Frontal cortex (tissue), 4 donors: Measurements from ENCODE around the gene LANCL2. TPM values are rescaled to one million over a fixed set of nuclear protein-coding genes. Genes with fewer than 3 reads are reported as not detected.
"Not testable (repeated sequence)": the region's sequence is repeated elsewhere in the genome, so short reads cannot be mapped to it uniquely, and the experiment has no call there.

Experiments
- DNase-seq, 2 donors: peaks; one replicate each; pipeline ENCODE4 v3.0.0; 2012; ENCODE audit warnings: low spot score in 2 of 2
- FAIRE-seq: peaks from 2 replicates; lab custom pipeline; 2012; peaks lifted over from hg19 to GRCh38; lab: Jason Lieb, UNC
- total RNA-seq: library from RNA; depleted of rRNA; stranded (reverse); fragments of >200 nt; gene quantifications from one replicate; pipeline ENCODE4 v1.2.3, GENCODE V29; 2014
- donor health status: control.
- donor health status: control.
- donor health status: control.

LANCL2 gene
- total RNA-seq, 1 donor from 2014 or later: 35.1 TPM

GRCh38 chr7:55397617-55398016, 32.5 kb downstream of the LANCL2 start:
- DNase-seq (no peak), FAIRE-seq (no peak)

DNA sequence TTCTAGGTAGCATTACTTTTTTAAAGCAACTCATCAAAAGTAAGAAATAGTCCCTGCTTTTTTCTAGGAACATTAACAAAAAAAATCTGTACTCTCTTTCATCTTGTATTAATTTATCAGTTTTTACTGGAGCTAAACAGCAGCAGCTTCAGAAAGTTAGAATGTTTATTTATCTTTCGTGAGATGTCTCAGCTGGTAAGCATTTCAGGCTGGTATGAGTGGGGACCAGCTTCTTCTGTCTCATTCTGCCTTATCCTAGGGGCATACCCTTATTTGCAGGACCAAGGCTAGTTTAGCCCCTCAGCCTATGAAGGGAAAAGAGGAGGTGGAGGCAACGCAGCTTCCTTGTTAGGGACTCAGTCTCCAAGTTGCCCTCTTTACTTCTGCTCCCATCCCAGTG, 35.1 kb downstream of the LANCL2 start:
- FAIRE-seq (no peak), DNase-seq (no peak)

DNA sequence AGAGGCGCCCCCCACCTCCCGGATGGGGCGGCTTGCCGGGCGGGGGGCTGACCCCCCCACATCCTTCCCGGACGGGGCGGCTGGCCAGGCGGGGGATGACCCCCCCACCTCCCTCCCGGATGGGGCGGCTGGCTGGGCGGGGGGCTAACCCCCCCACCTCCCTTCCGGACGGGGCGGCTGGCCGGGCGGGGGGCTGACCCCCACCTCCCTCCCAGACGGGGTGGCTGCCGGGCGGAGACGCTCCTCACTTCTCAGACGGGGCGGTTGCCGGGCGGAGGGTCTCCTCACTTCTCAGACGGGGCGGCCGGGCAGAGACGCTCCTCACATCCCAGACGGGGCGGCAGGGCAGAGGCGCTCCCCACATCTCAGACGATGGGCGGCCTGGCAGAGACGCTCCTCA, 37.4 kb downstream of the LANCL2 start:
- DNase-seq, FAIRE-seq: not testable (repeated sequence)

DNA sequence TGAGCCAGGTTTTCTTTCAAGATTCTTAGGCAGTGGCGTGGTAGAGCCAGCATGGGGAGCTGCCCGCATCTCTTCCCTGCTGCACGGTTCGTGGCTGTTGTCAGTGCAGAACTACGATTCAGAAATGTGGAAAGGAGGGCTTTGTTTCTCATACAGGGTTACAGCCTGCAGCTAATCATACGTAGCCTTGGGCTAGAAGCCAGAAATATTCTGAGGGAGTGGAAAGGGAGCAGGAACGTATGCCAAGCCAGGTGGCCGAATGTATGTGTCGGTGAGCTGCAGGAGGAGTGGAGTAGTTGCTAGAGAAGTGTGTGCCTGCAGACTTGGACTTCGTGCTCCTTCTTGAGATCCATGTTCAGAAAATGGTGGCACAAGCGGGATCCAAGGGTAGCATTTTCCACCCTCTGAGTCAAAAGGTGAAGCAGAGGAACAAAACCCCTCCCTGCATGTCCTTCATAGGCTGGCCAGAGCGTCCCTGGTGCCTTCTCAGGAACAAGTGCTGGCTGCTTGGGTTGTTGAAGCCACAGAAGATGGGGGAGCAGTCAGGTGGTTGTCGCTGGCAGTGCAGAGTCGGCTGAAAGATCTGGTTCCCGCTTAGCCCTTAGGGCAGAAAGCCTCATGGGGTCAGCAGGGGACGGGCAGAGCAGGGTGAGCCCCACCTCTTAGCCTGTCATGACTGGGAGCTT, 40.9 kb downstream of the LANCL2 start:
- no peak for FAIRE-seq
- no peak for DNase-seq

DNA sequence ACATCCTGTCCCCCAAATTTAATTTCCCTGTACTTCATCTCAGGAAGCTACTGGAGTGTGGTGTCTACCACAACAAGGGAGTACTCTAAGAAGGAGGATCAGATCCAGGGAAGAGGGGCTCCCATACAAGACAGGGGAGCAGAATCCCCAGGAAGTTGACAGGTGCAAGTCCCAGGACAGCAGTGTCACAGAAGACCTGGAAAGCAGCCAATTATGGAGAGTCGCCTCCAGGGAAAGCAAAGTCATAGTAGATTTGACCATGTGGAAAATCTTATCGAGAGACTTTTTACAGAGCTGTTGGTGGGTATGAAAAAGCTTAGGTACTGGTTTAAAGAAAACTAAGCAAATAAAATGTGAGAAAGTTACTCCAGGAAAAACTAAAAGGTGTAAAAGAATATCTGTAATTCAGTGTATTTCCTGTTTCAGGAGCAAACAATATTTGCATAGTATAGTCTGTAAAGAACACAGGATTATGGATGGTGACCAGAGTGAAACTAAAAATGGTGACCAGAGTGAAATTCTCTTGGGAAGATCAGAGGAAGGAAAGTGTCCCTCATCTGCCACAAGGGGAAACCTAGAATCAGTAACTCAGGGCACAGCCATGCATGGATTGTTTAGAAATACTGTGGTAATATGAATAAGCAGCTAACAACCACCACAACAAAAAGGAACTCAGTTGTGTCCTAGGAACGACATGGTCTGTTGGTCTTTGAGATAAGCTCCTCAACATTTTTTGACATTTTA, 44.5 kb downstream of the LANCL2 start:
- no peak for DNase-seq
- FAIRE-seq: no peak

DNA sequence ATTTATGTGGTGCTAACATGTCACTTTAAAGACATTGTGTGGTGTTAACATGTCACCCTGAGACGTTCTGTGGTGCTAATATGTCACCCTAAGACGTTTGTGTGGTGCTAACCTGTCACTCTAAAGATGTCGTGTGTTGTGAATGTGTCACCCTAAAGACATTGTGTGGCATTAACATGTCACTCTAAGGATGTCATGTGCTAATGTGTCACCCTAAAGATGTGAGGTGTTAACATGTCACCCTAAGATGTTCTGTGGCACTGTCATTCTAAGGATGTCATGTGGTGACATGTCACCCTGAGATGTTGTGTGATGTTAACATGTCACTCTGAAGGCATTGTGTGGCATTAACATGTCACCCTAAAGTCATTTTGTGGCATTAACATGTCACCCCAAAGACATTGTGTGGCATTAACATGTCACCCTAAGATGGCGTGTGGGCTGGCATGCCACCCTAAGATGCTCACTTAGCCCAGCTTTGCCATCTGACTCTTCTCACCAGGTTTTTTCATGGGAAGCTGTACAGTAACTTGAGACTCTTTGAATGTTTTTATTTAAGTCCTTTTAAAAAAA, 45.6 kb downstream of the LANCL2 start:
- no peak for FAIRE-seq
- no peak for DNase-seq

GRCh38 chr7:55411844-55412243, 46.7 kb downstream of the LANCL2 start:
- DNase-seq: no peak
- FAIRE-seq: no peak

DNA sequence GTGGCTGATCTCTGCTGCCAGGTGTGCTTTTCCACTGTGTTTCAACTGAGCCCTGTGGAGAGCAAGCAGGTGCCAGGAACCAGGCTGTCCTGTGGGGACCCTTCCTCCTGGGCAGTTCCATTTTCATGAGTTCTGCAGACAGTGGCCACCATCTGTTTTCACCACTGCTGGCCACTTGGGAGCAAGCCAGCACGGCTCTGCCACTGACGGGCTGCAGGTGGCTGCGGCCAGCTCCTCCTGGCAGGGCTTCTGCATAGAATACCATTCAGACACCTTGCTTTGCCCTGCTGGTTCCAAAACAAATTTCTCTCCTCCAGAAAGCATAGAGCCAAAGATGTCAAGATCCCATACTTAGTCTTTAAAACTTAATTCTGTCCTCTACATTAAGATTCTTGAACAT, 48.3 kb downstream of the LANCL2 start:
- DNase-seq (no peak), FAIRE-seq (no peak)

DNA sequence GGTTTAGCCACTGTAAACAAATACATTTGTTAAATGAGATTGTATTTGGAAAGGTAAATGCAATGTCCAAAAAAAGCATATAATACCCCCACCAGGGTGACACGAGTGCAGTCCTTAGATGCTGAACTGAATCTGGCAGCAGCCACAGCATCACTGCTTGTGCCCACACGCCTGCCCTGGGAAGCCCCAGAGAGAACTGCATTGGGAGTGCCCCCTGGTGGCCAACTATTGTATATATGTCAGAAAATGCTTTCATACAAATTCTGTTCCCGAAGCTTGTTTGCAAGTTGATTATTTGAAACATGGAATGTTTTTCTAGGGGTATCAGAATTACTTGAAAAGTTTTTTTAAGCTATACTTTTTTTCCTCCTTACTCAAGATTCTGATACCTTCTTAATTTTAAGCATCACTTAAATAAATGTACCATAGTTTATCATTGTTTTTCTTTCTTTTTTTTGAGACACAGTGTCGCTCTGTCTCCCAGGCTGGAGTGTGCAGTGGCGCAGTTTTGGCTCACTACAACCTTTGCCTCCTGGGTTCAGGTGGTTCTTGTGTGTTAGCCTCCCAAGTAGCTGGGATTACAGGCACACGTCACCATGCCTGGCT, 50.1 kb downstream of the LANCL2 start:
- FAIRE-seq (peak; percentile 63), DNase-seq (peak; percentile 61 to 76)

- DNase-seq, FAIRE-seq: not testable (repeated sequence)
Measured at GRCh38 chr7:55417456-55417855, 52.3 kb downstream of the LANCL2 start.

GRCh38 chr7:55420530-55420929, 55.4 kb downstream of the LANCL2 start:
- FAIRE-seq (no peak), DNase-seq (no peak)

DNA sequence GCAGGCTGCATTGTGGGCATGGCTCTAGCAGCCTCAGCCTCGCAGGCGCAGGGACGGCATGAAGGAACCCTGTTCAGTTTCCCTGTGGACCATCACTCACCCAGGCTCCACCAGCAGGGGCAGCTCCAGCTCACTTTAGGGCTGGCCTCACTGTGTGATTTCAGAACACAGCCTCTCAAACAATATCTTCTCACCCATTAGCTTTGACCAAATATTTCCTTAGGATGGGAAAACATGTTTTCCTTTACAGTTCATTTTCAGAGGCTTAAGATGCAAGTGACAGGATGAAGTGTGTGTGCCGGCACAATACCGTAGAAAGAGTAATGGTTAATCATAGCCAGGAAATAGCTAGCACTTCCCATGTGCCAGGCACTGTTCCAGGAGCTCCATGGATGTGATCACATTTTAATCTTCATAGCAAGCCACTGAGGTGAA, 58.2 kb downstream of the LANCL2 start:
- FAIRE-seq: no peak
- DNase-seq: no peak

DNA sequence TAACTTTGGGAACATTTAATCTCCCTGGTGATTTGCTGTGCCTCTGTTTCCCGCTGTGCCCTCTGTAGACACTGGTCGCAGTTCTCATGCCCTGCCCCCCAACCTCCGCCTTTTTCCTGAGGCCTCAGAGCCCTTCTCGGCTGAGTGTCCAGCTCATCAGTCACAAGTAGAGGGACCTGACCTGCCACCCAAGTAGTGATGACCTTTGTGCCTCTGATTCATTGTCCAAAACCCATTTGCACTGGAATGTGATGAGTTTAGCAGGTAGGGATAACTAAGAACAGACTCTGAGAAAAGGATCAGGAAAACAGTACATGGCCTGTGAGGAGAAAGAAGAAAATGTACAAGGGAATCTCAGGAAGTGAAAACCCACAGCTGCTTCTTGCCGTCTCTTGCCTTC, 58.8 kb downstream of the LANCL2 start:
- no peak for FAIRE-seq

DNA sequence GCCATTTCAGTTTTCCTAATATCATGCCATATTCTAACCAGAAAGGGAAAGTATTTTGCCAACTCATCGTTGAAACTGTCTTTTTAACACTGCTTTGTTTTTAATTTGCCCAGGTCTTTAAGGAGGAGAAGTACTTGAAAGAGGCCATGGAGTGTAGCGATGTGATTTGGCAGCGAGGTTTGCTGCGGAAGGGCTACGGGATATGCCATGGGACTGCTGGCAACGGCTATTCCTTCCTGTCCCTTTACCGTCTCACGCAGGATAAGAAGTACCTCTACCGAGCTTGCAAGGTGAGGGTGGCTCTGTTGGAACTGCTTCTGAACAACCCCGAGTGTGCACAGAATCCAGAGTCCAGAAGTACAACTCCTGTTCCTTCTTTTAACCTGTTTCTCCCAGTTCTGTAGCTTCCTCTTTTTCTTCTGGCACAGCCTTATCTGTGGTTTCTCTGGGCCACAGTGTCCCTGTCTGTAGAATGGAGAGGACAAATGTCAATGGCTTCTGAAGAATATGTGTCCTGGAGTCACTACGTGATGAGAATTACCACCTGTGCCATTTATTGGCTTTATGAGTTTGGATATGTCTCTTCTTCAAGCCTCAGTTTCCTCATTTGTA, 60.1 kb downstream of the LANCL2 start:
- no peak for FAIRE-seq
- no peak for DNase-seq

More for the DNA sequence above, 58.8 kb downstream of the LANCL2 start:
- no peak for DNase-seq

- DNase-seq (no peak), FAIRE-seq (no peak)
Measured at GRCh38 chr7:55426676-55427075, 61.5 kb downstream of the LANCL2 start.

- FAIRE-seq (no peak), DNase-seq (no peak)
Measured at GRCh38 chr7:55427342-55427741, 62.2 kb downstream of the LANCL2 start.

- no peak for DNase-seq
- no peak for FAIRE-seq
Measured at GRCh38 chr7:55427800-55428199, 62.7 kb downstream of the LANCL2 start.

GRCh38 chr7:55429835-55430499, 64.8 kb downstream of the LANCL2 start:
- no peak for FAIRE-seq
- DNase-seq: no peak

DNA sequence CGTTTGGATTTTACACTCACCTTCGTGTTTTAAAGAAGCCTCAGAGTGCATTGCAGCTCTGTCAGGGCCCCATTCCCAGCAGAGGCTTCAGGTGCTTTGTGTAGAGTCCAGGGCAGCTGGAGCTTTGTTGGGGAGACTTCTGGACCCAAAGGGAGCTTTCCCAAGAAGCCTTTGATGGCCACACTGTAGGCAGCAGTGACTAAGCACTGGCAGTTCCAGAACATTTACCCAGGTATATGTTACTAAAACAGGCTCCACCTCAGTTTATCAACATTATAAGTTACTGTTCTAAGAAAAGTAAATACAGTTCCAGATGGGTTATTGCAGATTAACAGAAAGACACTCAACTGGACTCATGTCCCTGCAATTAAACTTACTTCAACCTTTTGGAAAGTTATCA, 66.8 kb downstream of the LANCL2 start:
- DNase-seq: no peak

DNA sequence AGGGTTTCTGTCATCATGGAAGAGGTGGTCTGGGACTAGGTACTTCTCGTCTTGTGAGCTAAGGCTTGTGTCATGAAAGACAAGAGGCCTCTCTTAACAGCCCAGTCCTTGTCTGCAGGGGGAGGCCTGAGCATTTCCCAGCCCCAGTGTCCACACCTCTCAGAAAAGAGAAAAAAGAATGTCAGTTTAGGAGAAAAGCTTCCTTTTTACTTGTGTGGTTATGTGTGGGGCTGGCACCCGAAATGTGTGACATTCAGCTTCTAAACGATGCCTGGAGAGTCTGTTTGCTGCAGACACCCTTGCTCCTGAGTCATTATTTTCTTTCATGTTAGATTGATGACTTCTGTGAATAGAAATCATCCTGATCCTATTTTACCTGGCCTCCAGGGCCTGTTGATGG, 67.4 kb downstream of the LANCL2 start:
- FAIRE-seq (no peak), DNase-seq (no peak)

More for the DNA sequence above, 66.8 kb downstream of the LANCL2 start:
- no peak for FAIRE-seq
